Measurements from ENCODE around the gene CDH15. TPM values are rescaled to one million over a fixed set of nuclear protein-coding genes. Genes with fewer than 3 reads are reported as not detected.

The CDH15 gene
- total and polyA plus RNA-seq, 2 of the 13 experiments (the other 11 are each of a cell fraction or from before 2014, with no cell fraction given) = 0.74 to 2.2 TPM

GRCh38 chr16:89146211-89147005 is 25.1 kb upstream of the CDH15 start:
- Histone ChIP-seq H3K4me2 (ENCODE audit: low read depth, low read length) (no peak overlapping the region), H3K9ac (ENCODE audit: insufficient read depth, low read depth, low read length) (no peak overlapping the region), H2AFZ (ENCODE audit: low read length) (no peak overlapping the region), H3K36me3 (replicated peaks in 1 of 2; ENCODE audit: control insufficient read depth in 1 of 2, insufficient read depth in 2 of 2, low read length in 2 of 2) (peaks cover 9 to 30% of the 10 kb centered on the region in 2 experiments; a peak in 4 of 5 replicates), H3K27me3 (ENCODE audit: control insufficient read depth in 1 of 2, insufficient read depth in 2 of 2, low read length in 2 of 2) (no peaks in the 10 kb centered on the region), H3K27ac (ENCODE audit: extremely low read length, insufficient read depth, low read length) (no peak overlapping the region), H3K79me2 (ENCODE audit: insufficient read depth, low read length) (no peaks in the 10 kb centered on the region), H4K20me1 (ENCODE audit: insufficient read depth, low read length) (no peaks in the 10 kb centered on the region), H3K9me3 (ENCODE audit: low read length) (peaks cover 5% of the 10 kb centered on the region; the same call in 1 of the 2 replicates), H3K4me3 (replicated peaks in 1 of 3; ENCODE audit: insufficient read depth in 1 of 3, low read depth in 2 of 3, low read length in 3 of 3) (no peak overlapping the region), H3K4me1 (ENCODE audit: insufficient read depth, low read length) (no peaks in the 10 kb centered on the region)
- no peak for ATAC-seq
- FAIRE-seq = no peak
- TF ChIP-seq GLI4 (CRISPR knock-in tag; IDR thresholded peaks at IDR 0.05; ENCODE audit: borderline replicate concordance) = no peak
- peak; percentile 32; the same call in 1 of the 2 replicates for TF ChIP-seq ZNF768 (CRISPR knock-in tag; IDR thresholded peaks at IDR 0.05)
- 97% methylated on average over 17 of the region's 21 CpGs for WGBS (ENCODE audit: low lambda C conversion rate)
- in situ Hi-C loops (cut with HindIII; ENCODE audit: extremely low pct_ligation_motif_present, low pct_unique_long_range_greater_than_20kb) = no loop called here
- ChIA-PET CTCF (ENCODE audit: low intra/inter-chr PET ratio, low total read pairs) (no interaction called here), POLR2A (no interaction called here)
- DNase-seq (ENCODE audit: low spot score) = no peak
- BruUV-seq (replicated peaks) = no TSS peak
- intact Hi-C loops (cut with micrococcal nuclease; ENCODE audit: unreplicated experiment) = no loop called here

GRCh38 chr16:89147085-89147817 is 24.3 kb upstream of the CDH15 start:
- no peaks in the 10 kb centered on the region for H3K79me2 ChIP-seq (ENCODE audit: insufficient read depth, low read length)
- BruUV-seq (replicated peaks) = no TSS peak
- peaks cover 5% of the 10 kb centered on the region; the same call in 1 of the 2 replicates for H3K9me3 ChIP-seq (ENCODE audit: low read length)
- WGBS (ENCODE audit: low lambda C conversion rate) = 93% methylated on average over 9 of the region's 11 CpGs
- peaks cover 6 to 25% of the 10 kb centered on the region in 2 experiments; a peak in 4 of 5 replicates for H3K36me3 ChIP-seq (replicated peaks in 1 of 2; ENCODE audit: control insufficient read depth in 1 of 2, insufficient read depth in 2 of 2, low read length in 2 of 2)
- no peak for ATAC-seq
- no peak overlapping the region for H3K27ac ChIP-seq (ENCODE audit: extremely low read length, insufficient read depth, low read length)
- H4K20me1 ChIP-seq (ENCODE audit: insufficient read depth, low read length) = no peaks in the 10 kb centered on the region
- intact Hi-C loops (cut with micrococcal nuclease; ENCODE audit: unreplicated experiment) = no loop called here
- H2AFZ ChIP-seq (ENCODE audit: low read length) = no peak overlapping the region
- TF ChIP-seq ZNF615 (CRISPR knock-in tag; IDR thresholded peaks at IDR 0.05; ENCODE audit: borderline replicate concordance) (no peak), ZNF263 (CRISPR knock-in tag; IDR thresholded peaks at IDR 0.05) (peak; percentile 42; the same call in 1 of the 2 replicates)
- in situ Hi-C loops (cut with HindIII; ENCODE audit: extremely low pct_ligation_motif_present, low pct_unique_long_range_greater_than_20kb) = no loop called here
- POLR2A ChIA-PET = no interaction called here
- H3K9ac ChIP-seq (ENCODE audit: insufficient read depth, low read depth, low read length) = no peak overlapping the region
- DNase-seq (ENCODE audit: low spot score) = no peak
- no peaks in the 10 kb centered on the region for H3K27me3 ChIP-seq (ENCODE audit: control insufficient read depth in 1 of 2, insufficient read depth in 2 of 2, low read length in 2 of 2)
- no peak overlapping the region for H3K4me3 ChIP-seq (replicated peaks in 1 of 3; ENCODE audit: insufficient read depth in 1 of 3, low read depth in 2 of 3, low read length in 3 of 3)
- no peak for FAIRE-seq
- H3K4me2 ChIP-seq (ENCODE audit: low read depth, low read length) = no peak overlapping the region
- CTCF ChIA-PET (ENCODE audit: low intra/inter-chr PET ratio, low total read pairs) = no interaction called here
- H3K4me1 ChIP-seq (ENCODE audit: insufficient read depth, low read length) = no peaks in the 10 kb centered on the region
